Prostate gland (tissue), 2 donors: ENCODE data around the gene MAMLD1. TPM values are rescaled to one million over a fixed set of nuclear protein-coding genes. Genes with fewer than 3 reads are reported as not detected.

Experiments
- DNase-seq: peaks from one replicate; pipeline ENCODE4 v3.0.0-alpha.2; 2019; ENCODE audit warnings: low spot score
- H3K27ac ChIP-seq, 2 donors: fragments of 200-600 bp; sonication (generic); 2 replicates each; pipeline ENCODE4 v1.5.1; 2017 to 2019
- H3K27me3 ChIP-seq: fragments of 200-600 bp; sonication (generic); replicated peaks from 2 replicates; pipeline ENCODE4 v1.5.1; 2019; ENCODE audit not compliant: insufficient read depth
- H3K36me3 ChIP-seq, 2 donors: fragments of 200-600 bp; sonication (generic); 1 replicate in 1 of 2; 2 replicates in 1 of 2; pipeline versions ENCODE4 v1.5.1 to v1.8.1; 2017 to 2019
- H3K4me1 ChIP-seq: fragments of 200-600 bp; sonication (generic); replicated peaks from 2 replicates; pipeline ENCODE4 v1.5.1; 2019
- H3K4me3 ChIP-seq, 2 donors: fragments of 200-600 bp; sonication (generic); 2 replicates each; pipeline ENCODE4 v1.5.1; 2017 to 2019
- H3K9me3 ChIP-seq: fragments of 200-600 bp; sonication (generic); 2 replicates; pipeline ENCODE4 v1.5.1; 2017
- CTCF ChIP-seq, 4 experiments: fragments of 200-600 bp in 2 of 4; fragments of 450-650 bp in 2 of 4; sonication (generic) in 2 of 4; IDR thresholded peaks; 1 replicate in 3 of 4; 2 replicates in 1 of 4; pipeline ENCODE4 v1.5.1; 2016 to 2019; ENCODE audit warnings: antibody characterized with exemption in 4 of 4, mild to moderate bottlenecking in 2 of 4, moderate library complexity in 2 of 4
- POLR2A ChIP-seq: fragments of 450-650 bp; IDR thresholded peaks from one replicate; pipeline ENCODE4 v1.6.1; 2016; ENCODE audit warnings: antibody characterized with exemption, mild to moderate bottlenecking
- POLR2AphosphoS5 ChIP-seq: sonication (generic); formaldehyde crosslinking; IDR thresholded peaks from one replicate; pipeline ENCODE4 v1.6.1; 2017; ENCODE audit warnings: antibody characterized with exemption
- WGBS: methylation state at CpG from one replicate; pipeline ENCODE4 v1.1.5; 2018; 5-methylcytosine and 5-hydroxymethylcytosine counted together
- intact Hi-C: fragments of 100-400 bp; cut with DNase I; formaldehyde crosslinking; loops from one replicate; pipeline ENCODE4 v1.14.2; 2022
- total RNA-seq, 2 donors: library from RNA; depleted of rRNA; stranded (reverse); fragments of >200 nt; gene quantifications; one replicate each; pipeline ENCODE4 v1.1.0, GENCODE V29; 2016

The MAMLD1 gene
- total RNA-seq, 2 donors from 2014 or later = 2.2 to 51.7 TPM

GRCh38 chrX:150364347-150365050 lies 1.4 kb downstream of the MAMLD1 start:
- intact Hi-C loops = loop anchor here (5.0 to 10.0 kb wide), 4 partner anchors 143 to 402 kb away; no protein-coding TSS in a partner anchor
- DNase-seq = no peak
- Histone ChIP-seq H3K27me3 (no peaks in the 10 kb centered on the region), H3K4me3 (peak overlapping the region; percentile 41 to 45), H3K4me1 (no peaks in the 10 kb centered on the region), H3K27ac (peak overlapping the region; percentile 75 to 79), H3K36me3 (no peaks in the 10 kb centered on the region), H3K9me3 (no peaks in the 10 kb centered on the region)
- 2% methylated on average over 16 of the region's 66 CpGs for WGBS
- TF ChIP-seq CTCF (IDR thresholded peaks at IDR 0.05) (no peak), POLR2A (no peak), POLR2AphosphoS5 (no peak)

- no peaks in the 10 kb centered on the region for H3K9me3 ChIP-seq
- peak; percentile 28 for DNase-seq
- H3K27ac ChIP-seq = peak overlapping the region; percentile 75 to 79
- peak overlapping the region; percentile 41 to 45 for H3K4me3 ChIP-seq
- WGBS = 1% methylated on average over 34 of the region's 75 CpGs
- intact Hi-C loops = loop anchor here (5.0 to 10.0 kb wide), 2 partner anchors 142 to 309 kb away; no protein-coding TSS in a partner anchor
- H3K36me3 ChIP-seq = no peaks in the 10 kb centered on the region
- H3K27me3 ChIP-seq = no peaks in the 10 kb centered on the region
- H3K4me1 ChIP-seq = no peaks in the 10 kb centered on the region
- TF ChIP-seq CTCF (IDR thresholded peaks at IDR 0.05) = peak; percentile 16 to 66 (median 50)
- TF ChIP-seq POLR2AphosphoS5 = no peak
- no peak for TF ChIP-seq POLR2A
Measured at GRCh38 chrX:150365051-150365989, 2.2 kb downstream of the MAMLD1 start.

GRCh38 chrX:150365990-150366911 lies 3.1 kb downstream of the MAMLD1 start:
- Histone ChIP-seq H3K4me1 (no peaks in the 10 kb centered on the region), H3K4me3 (peak overlapping the region; percentile 41 to 45), H3K36me3 (no peaks in the 10 kb centered on the region), H3K27ac (peak overlapping the region; percentile 75 to 79), H3K9me3 (no peaks in the 10 kb centered on the region), H3K27me3 (no peaks in the 10 kb centered on the region)
- 1% methylated on average over 23 of the region's 24 CpGs for WGBS
- DNase-seq = no peak
- TF ChIP-seq CTCF (IDR thresholded peaks at IDR 0.05) (peak in 1 of 4 experiments; percentile 11), POLR2AphosphoS5 (no peak)
- intact Hi-C loops = loop anchor here (5.0 to 10.0 kb wide), 2 partner anchors 141 to 309 kb away; no protein-coding TSS in a partner anchor

DNA sequence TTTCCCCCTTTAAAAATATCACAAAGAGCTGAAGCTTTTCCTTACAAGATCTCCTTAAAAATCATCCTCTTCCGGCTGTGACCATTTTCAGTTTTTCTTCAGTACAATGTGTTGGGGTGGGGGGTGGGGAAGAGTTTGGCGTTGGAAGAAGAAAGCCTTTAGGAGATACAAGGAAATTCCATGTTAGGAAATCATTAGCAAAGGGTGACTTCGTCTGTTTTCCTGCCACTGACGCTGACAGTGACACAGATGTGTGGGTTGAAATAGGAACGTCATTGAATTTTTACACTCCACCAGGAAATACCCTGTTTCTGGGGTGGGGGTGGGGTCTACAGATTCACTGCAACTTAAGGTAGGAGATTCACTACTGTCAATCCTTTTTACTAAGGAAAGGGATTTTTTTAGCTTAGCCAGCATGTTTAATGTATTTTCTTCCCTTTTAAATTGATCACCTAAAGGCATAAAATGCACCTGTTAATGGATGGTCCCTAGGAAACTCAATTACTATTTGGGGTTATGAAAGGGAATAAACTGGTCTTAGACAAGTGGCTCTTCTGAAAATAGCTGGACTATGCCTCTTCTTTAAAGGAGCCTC lies 3.9 kb downstream of the MAMLD1 start:
- H3K9me3 ChIP-seq = no peaks in the 10 kb centered on the region
- no peak for DNase-seq
- no peaks in the 10 kb centered on the region for H3K36me3 ChIP-seq
- 15% methylated on average over 5 of the region's 5 CpGs for WGBS
- no peaks in the 10 kb centered on the region for H3K27me3 ChIP-seq
- intact Hi-C loops = loop anchor here (5.0 to 10.0 kb wide), 2 partner anchors 140 to 308 kb away; no protein-coding TSS in a partner anchor
- H3K4me1 ChIP-seq = no peaks in the 10 kb centered on the region
- TF ChIP-seq POLR2AphosphoS5 (no peak), CTCF (IDR thresholded peaks at IDR 0.05) (no peak), POLR2A (no peak)
- H3K4me3 ChIP-seq = no peak overlapping the region
- H3K27ac ChIP-seq = peak overlapping the region; percentile 75 to 79
